ENCODE measurements around the gene RPL23.

Gene RPL23

DNA sequence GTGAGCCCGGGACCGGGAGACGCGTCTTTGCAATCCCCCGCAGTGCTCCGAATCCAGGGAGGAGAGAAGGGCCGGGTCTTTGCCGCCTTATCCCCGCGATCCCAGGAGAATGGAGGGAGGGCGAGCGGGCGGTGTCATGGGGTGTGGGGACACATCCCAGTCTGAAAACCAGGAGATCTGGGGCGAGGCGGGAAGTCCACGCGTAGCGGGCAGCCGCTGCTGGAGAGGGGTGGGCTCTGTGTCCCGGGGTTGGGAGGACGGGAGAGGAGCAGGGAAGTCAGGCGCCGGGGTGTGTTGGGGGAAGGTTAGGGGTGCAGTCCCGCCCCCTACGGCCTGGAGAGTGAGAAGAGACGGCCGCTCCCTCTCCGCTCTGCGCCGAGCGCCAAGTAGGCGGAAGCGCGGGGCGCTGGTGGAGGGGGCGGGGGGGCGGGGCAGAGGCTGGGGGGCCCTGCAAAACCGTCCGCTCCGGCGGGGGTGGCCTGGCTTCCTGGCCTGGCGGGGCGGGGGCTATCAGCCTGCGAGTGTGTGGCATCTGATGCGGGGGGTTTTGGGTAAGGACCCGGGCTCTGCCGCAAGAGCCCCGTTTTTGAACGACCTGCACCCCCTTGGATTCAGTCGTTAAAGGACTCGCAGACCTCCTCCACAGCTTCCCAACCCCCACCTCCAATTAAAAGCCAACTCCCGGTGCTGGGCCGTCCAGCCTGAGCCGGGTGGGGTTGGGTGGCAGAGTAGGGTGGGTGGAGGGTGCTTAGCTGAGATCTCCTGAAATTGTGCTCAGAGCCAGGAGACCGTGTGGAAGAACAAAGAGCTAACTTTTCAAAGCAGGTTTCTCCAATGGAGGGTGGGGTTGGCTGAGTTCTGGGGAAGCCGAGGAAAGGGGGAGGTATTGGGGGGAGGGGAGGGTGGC, 17.0 kb upstream of the RPL23 start:
- Histone ChIP-seq H3K4me3 (replicated peaks; ENCODE audit: insufficient read depth, low read length) (peak overlapping the region; percentile 94), H3K27me3 (ENCODE audit: insufficient read depth, poor library complexity, severe bottlenecking) (no peaks in the 10 kb centered on the region), H3K27ac (replicated peaks) (peak overlapping the region; percentile 89)
- DNase-seq (ENCODE audit: low read depth in 1 of 2, low spot score in 1 of 2), result peak; percentile 79 to 80
- TF ChIP-seq, protein P1, sequence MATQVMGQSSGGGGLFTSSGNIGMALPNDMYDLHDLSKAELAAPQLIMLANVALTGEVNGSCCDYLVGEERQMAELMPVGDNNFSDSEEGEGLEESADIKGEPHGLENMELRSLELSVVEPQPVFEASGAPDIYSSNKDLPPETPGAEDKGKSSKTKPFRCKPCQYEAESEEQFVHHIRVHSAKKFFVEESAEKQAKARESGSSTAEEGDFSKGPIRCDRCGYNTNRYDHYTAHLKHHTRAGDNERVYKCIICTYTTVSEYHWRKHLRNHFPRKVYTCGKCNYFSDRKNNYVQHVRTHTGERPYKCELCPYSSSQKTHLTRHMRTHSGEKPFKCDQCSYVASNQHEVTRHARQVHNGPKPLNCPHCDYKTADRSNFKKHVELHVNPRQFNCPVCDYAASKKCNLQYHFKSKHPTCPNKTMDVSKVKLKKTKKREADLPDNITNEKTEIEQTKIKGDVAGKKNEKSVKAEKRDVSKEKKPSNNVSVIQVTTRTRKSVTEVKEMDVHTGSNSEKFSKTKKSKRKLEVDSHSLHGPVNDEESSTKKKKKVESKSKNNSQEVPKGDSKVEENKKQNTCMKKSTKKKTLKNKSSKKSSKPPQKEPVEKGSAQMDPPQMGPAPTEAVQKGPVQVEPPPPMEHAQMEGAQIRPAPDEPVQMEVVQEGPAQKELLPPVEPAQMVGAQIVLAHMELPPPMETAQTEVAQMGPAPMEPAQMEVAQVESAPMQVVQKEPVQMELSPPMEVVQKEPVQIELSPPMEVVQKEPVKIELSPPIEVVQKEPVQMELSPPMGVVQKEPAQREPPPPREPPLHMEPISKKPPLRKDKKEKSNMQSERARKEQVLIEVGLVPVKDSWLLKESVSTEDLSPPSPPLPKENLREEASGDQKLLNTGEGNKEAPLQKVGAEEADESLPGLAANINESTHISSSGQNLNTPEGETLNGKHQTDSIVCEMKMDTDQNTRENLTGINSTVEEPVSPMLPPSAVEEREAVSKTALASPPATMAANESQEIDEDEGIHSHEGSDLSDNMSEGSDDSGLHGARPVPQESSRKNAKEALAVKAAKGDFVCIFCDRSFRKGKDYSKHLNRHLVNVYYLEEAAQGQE (IDR thresholded peaks at IDR 0.05; ENCODE audit: insufficient replicate concordance, low read depth), result no peak
- no peak for TF ChIP-seq SPI1 (IDR thresholded peaks at IDR 0.05; ENCODE audit: borderline replicate concordance, low read depth)
- TF ChIP-seq, protein P2, sequence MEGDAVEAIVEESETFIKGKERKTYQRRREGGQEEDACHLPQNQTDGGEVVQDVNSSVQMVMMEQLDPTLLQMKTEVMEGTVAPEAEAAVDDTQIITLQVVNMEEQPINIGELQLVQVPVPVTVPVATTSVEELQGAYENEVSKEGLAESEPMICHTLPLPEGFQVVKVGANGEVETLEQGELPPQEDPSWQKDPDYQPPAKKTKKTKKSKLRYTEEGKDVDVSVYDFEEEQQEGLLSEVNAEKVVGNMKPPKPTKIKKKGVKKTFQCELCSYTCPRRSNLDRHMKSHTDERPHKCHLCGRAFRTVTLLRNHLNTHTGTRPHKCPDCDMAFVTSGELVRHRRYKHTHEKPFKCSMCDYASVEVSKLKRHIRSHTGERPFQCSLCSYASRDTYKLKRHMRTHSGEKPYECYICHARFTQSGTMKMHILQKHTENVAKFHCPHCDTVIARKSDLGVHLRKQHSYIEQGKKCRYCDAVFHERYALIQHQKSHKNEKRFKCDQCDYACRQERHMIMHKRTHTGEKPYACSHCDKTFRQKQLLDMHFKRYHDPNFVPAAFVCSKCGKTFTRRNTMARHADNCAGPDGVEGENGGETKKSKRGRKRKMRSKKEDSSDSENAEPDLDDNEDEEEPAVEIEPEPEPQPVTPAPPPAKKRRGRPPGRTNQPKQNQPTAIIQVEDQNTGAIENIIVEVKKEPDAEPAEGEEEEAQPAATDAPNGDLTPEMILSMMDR (IDR thresholded peaks at IDR 0.05; ENCODE audit: insufficient read depth, low read length), result no peak
- no peak for TF ChIP-seq GABPA (IDR thresholded peaks at IDR 0.05; ENCODE audit: low read depth)
- TF ChIP-seq POLR2AphosphoS5 (IDR thresholded peaks at IDR 0.05; ENCODE audit: low read depth), result no peak

DNA sequence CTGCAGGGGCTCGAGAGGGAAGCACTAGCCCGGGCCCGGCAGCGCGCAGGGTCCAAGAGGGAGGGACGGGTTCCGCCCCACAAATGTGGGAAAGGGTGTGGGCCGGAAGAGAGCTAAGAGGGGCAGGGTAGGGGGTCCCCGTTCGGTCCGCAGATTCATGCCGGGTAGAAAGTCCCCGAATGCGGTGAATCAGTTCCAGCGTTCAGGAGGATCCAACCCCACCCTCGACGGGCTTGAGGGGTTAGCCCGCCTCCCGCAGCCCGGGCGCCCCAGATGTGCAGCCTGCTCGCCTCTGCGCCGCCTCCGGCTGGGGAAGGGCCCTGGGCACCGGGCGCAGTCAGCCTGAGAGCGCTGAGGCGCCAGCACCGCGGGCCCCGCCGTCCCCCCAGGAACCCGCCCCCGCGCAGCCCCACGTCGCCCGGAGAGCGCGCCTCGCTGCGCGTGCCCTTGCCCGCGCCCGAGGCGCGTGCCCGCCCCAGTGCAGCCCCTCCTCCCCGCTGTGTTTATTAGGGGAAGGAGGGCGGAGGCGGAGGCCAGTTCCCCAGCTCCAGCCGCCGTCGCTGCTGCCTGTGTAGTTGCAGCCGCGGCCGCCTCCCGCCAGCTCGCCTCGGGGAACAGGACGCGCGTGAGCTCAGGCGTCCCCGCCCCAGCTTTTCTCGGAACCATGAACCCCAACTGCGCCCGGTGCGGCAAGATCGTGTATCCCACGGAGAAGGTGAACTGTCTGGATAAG, 16.2 kb upstream of the RPL23 start, which contains the start of gene LASP1:
TSS of gene LASP1 (plus strand) at position 533 of the 733 bp plus-strand sequence. CDS start at position 665, 132 bp downstream.
- Histone ChIP-seq H3K27me3 (ENCODE audit: insufficient read depth, poor library complexity, severe bottlenecking) (no peaks in the 10 kb centered on the region), H3K27ac (replicated peaks) (peak within 1 kb of the TSS; percentile 89), H3K4me3 (replicated peaks; ENCODE audit: insufficient read depth, low read length) (peak within 1 kb of the TSS; percentile 94)
- DNase-seq (ENCODE audit: low read depth in 1 of 2, low spot score in 1 of 2), result peak; percentile 81 to 88
- TF ChIP-seq, protein P2 (IDR thresholded peaks at IDR 0.05; ENCODE audit: insufficient read depth, low read length), result no peak
- TF ChIP-seq POLR2AphosphoS5 (IDR thresholded peaks at IDR 0.05; ENCODE audit: low read depth), result peak; percentile 75; the same call in 1 of the 2 replicates

DNA sequence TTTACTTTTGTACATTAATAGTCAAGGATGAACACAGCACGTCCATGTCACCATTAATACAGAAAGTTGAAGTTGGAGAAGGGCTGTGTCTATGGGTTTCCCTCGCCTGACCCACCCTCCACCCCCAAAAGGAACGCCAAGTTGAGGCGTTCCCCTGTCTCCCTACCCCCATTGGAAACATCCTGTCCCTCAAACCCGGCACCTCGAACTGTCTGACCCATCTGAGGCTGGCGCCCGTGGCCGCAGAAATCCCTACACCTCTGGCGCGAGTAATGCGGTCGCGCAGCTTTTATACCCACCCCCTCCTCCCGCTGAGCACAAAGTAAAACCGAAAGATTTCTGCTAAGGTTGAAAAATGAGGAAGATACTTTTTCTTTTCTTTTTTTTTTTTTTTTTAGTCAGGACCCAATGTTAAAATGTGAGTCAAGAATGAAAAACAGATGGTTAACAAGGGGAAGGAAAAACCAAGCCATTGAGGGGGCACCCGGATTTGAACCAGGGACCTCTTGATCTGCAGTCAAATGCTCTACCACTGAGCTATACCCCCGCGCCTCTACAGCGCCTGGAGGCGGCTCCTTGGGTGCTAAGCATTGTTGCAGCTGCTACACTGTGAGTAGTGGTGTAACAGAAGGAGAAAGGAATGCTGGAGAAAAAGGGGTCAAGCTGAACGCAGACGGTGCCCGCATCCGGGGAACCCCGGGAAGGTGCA, 15.4 kb upstream of the RPL23 start:
- peak overlapping the region; percentile 89 for H3K27ac ChIP-seq (replicated peaks)
- no peaks in the 10 kb centered on the region for H3K27me3 ChIP-seq (ENCODE audit: insufficient read depth, poor library complexity, severe bottlenecking)
- peak overlapping the region; percentile 94 for H3K4me3 ChIP-seq (replicated peaks; ENCODE audit: insufficient read depth, low read length)
- DNase-seq (ENCODE audit: low read depth in 1 of 2, low spot score in 1 of 2), result peak; percentile 80 to 90
- TF ChIP-seq GABPA (IDR thresholded peaks at IDR 0.05; ENCODE audit: low read depth), result 0 out of 2 replicates have a peak, but pooled peaks have one; percentile 4
- TF ChIP-seq, protein P2 (IDR thresholded peaks at IDR 0.05; ENCODE audit: insufficient read depth, low read length), result peak; percentile 49
- no peak for TF ChIP-seq SPI1 (IDR thresholded peaks at IDR 0.05; ENCODE audit: borderline replicate concordance, low read depth)
- TF ChIP-seq, protein P1 (IDR thresholded peaks at IDR 0.05; ENCODE audit: insufficient replicate concordance, low read depth), result peak; percentile 4
- TF ChIP-seq POLR2AphosphoS5 (IDR thresholded peaks at IDR 0.05; ENCODE audit: low read depth), result no peak

Measured in HL-60 (cell line).